BJ (cell line): ENCODE results near the gene RAC2. TPM values are rescaled to one million over a fixed set of nuclear protein-coding genes. Genes with fewer than 3 reads are reported as not detected.

Experiments
- CTCF ChIA-PET: fragments of 350-600 bp; formaldehyde crosslinking; extraction: SDS; loops from one replicate; lab custom pipeline; 2021; ENCODE audit warnings: antibody characterized with exemption, inconsistent platforms; lab: Yijun Ruan, JAX
- POLR2A ChIA-PET: fragments of 300-600 bp; sonication (Branson Sonifier 250); formaldehyde crosslinking; extraction: SDS; loops from one replicate; lab custom pipeline; 2021; ENCODE audit warnings: antibody characterized with exemption; lab: Charles Lee
- DNase-seq: peaks from one replicate; pipeline ENCODE4 v3.0.0-alpha.2; 2011; ENCODE audit warnings: low read depth
- H3K27me3 ChIP-seq: 2 replicates; pipeline ENCODE4 v1.6.0; 2011; ENCODE audit warnings: low read length; ENCODE audit not compliant: control insufficient read depth, insufficient read depth
- H3K36me3 ChIP-seq: 2 replicates; pipeline ENCODE4 v1.5.1; 2011; ENCODE audit warnings: low read length; ENCODE audit not compliant: control insufficient read depth, insufficient read depth
- H3K4me3 ChIP-seq: 2 replicates; pipeline ENCODE4 v1.5.1; 2011; ENCODE audit warnings: low read depth, mild to moderate bottlenecking, control low read depth, low read length
- CTCF ChIP-seq: IDR thresholded peaks from 2 replicates; pipeline ENCODE4 v1.5.1; 2011; ENCODE audit warnings: low read depth, mild to moderate bottlenecking, control low read depth, inconsistent platforms, low read length, moderate library complexity; ENCODE audit not compliant: insufficient read depth
- polyA plus RNA-seq: library from polyadenylated mRNA; depleted of rRNA; stranded (reverse); fragments of >200 nt; gene quantifications from 2 replicates; pipeline ENCODE4 v1.2.3, GENCODE V29; 2011

RAC2 gene
- polyA plus RNA-seq, 1 experiment, result 25.7 TPM

GRCh38 chr22:37228106-37229011 is 15.7 kb downstream of the RAC2 start:
- Histone ChIP-seq H3K4me3 (no peak overlapping the region), H3K27me3 (no peaks in the 10 kb centered on the region), H3K36me3 (no peaks in the 10 kb centered on the region; the same call in 1 of the 2 replicates)
- POLR2A ChIA-PET, result no interaction called here
- DNase-seq, result no peak
- TF ChIP-seq CTCF, result no peak
- CTCF ChIA-PET, result interaction anchor here (1.0 to 3.7 kb wide), 6 partner anchors 11 to 227 kb away, joined by 3 to 46 read pairs (median 5); no protein-coding TSS in a partner anchor

GRCh38 chr22:37226514-37226913 is 17.6 kb downstream of the RAC2 start:
- DNase-seq, result no peak
- Histone ChIP-seq H3K27me3 (no peaks in the 10 kb centered on the region), H3K4me3 (no peak overlapping the region), H3K36me3 (no peaks in the 10 kb centered on the region; the same call in 1 of the 2 replicates)
- no peak for TF ChIP-seq CTCF
- POLR2A ChIA-PET, result no interaction called here
- CTCF ChIA-PET, result interaction anchor here (0.9 to 2.5 kb wide), 2 partner anchors 34 to 183 kb away, joined by 4 to 23 read pairs; no protein-coding TSS in a partner anchor

- POLR2A ChIA-PET, result no interaction called here
- no peaks in the 10 kb centered on the region; the same call in 1 of the 2 replicates for H3K36me3 ChIP-seq
- TF ChIP-seq CTCF, result no peak
- H3K4me3 ChIP-seq, result no peak overlapping the region
- CTCF ChIA-PET, result interaction anchor here (0.9 to 2.5 kb wide), 2 partner anchors 35 to 182 kb away, joined by 4 to 23 read pairs; no protein-coding TSS in a partner anchor
- no peak for DNase-seq
- H3K27me3 ChIP-seq, result no peaks in the 10 kb centered on the region
Measured at GRCh38 chr22:37226087-37226486, 18.0 kb downstream of the RAC2 start.

GRCh38 chr22:37225481-37225880 is 18.6 kb downstream of the RAC2 start:
- no peaks in the 10 kb centered on the region; the same call in 1 of the 2 replicates for H3K36me3 ChIP-seq
- DNase-seq, result no peak
- POLR2A ChIA-PET, result no interaction called here
- H3K27me3 ChIP-seq, result no peaks in the 10 kb centered on the region
- H3K4me3 ChIP-seq, result no peak overlapping the region
- CTCF ChIA-PET, result interaction anchor here (1.0 to 2.5 kb wide), 2 partner anchors 15 to 35 kb away, joined by 4 to 23 read pairs; no protein-coding TSS in a partner anchor
- no peak for TF ChIP-seq CTCF

- TF ChIP-seq CTCF, result no peak
- CTCF ChIA-PET, result interaction anchor here (1.0 to 2.5 kb wide), 2 partner anchors 15 to 36 kb away, joined by 4 to 23 read pairs; no protein-coding TSS in a partner anchor
- no peaks in the 10 kb centered on the region; the same call in 1 of the 2 replicates for H3K36me3 ChIP-seq
- POLR2A ChIA-PET, result no interaction called here
- H3K4me3 ChIP-seq, result no peak overlapping the region
- no peaks in the 10 kb centered on the region for H3K27me3 ChIP-seq
- no peak for DNase-seq
Measured at GRCh38 chr22:37224757-37225420, 19.2 kb downstream of the RAC2 start.
